H4 (cell line): ENCODE measurements around the gene KRTAP5-1. TPM values are rescaled to one million over a fixed set of nuclear protein-coding genes. Genes with fewer than 3 reads are reported as not detected.

ENCODE experiments used
- DNase-seq: peaks from one replicate; pipeline ENCODE4 v3.0.0-alpha.2; 2015; ENCODE audit warnings: low spot score
- total RNA-seq: library from RNA; depleted of rRNA; stranded (reverse); fragments of >200 nt; shearing (Covaris generic); gene quantifications from 2 replicates; pipeline ENCODE4 v1.2.3, GENCODE V29; 2014; rRNA removed

Gene KRTAP5-1
- total RNA-seq, 1 experiment from 2014 or later = not detected

GRCh38 chr11:1545432-1545831 is 39.7 kb downstream of the KRTAP5-1 start:
- DNase-seq = no peak

GRCh38 chr11:1544536-1544935 is 40.5 kb downstream of the KRTAP5-1 start:
- no peak for DNase-seq

GRCh38 chr11:1543606-1544263 is 41.3 kb downstream of the KRTAP5-1 start:
- no peak for DNase-seq

GRCh38 chr11:1542267-1542666 is 42.8 kb downstream of the KRTAP5-1 start:
- DNase-seq = no peak

GRCh38 chr11:1541474-1542204 is 43.4 kb downstream of the KRTAP5-1 start:
- DNase-seq = no peak

- DNase-seq = no peak
Observed at GRCh38 chr11:1540074-1540473, 45.0 kb downstream of the KRTAP5-1 start.

GRCh38 chr11:1538153-1538552 is 46.9 kb downstream of the KRTAP5-1 start:
- DNase-seq = no peak

- DNase-seq = no peak
Observed at GRCh38 chr11:1536065-1536843, 48.8 kb downstream of the KRTAP5-1 start.

- no peak for DNase-seq
Observed at GRCh38 chr11:1534682-1535081, 50.4 kb downstream of the KRTAP5-1 start.

Other genes with a start within 250 kb of the KRTAP5-1 start
- gene BRSK2, start 195.3 kb downstream of the KRTAP5-1 start, total RNA-seq = 1.3 and 2.5 TPM in 2 replicates
- 15.2 and 18.1 TPM in 2 replicates for gene MOB2, start 98.5 kb downstream of the KRTAP5-1 start, total RNA-seq
- 0.45 and 3.2 TPM in 2 replicates for gene DUSP8, start 13.0 kb downstream of the KRTAP5-1 start, total RNA-seq
- gene KRTAP5-2, start 13.0 kb upstream of the KRTAP5-1 start, total RNA-seq = not detected in 2 replicates
- gene KRTAP5-3, start 23.2 kb upstream of the KRTAP5-1 start, total RNA-seq = not detected in 2 replicates
- gene KRTAP5-4, start 36.9 kb upstream of the KRTAP5-1 start, total RNA-seq = not detected in 2 replicates
- not detected in 2 replicates for gene KRTAP5-5, start 44.5 kb upstream of the KRTAP5-1 start, total RNA-seq
- not detected in 2 replicates for gene KRTAP5-6, start 111.9 kb upstream of the KRTAP5-1 start, total RNA-seq
- 1.4 and 2.0 TPM in 2 replicates for gene IFITM10, start 165.3 kb upstream of the KRTAP5-1 start, total RNA-seq
- gene CTSD, start 178.6 kb upstream of the KRTAP5-1 start, total RNA-seq = 516 and 559 TPM in 2 replicates
- gene SYT8, start 249.7 kb upstream of the KRTAP5-1 start, total RNA-seq = not detected in 2 replicates